Activated CD4-positive, alpha-beta T cell treated with anti-CD3 and anti-CD28 coated beads for 24 hours (primary cell): ENCODE results near the gene KIRREL3.

Source experiments
- DNase-seq, 2 donors: peaks; one replicate each; pipeline ENCODE4 v3.0.0-alpha.2; 2020; ENCODE audit warnings: low read depth in 2 of 2

KIRREL3 gene

DNA sequence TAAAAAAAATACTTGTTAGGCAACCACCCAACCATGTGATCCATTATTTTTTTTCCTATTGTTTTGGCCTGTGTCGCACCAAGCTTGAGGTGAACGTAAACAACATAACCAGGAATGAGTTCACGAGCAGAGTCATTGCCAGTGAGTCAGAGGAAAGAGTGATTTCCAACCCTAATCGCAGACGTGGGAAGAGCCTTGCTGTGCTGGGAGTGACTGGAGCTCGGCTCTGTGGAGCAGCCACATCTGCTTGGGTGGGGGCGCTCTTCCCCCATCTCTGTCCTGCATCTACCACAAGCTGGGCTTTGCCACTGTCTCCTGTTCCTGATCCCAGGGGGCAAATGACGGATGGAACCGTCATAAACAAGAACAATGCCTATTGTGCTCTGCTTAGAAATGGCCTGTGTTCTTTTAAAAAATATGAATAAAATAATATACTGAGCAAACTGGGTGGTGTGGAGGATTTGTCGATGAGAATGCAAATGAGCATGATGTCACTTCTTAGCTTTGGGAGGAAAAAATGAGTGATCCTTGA lies 210.0 kb downstream of the KIRREL3 start:
- no peak for DNase-seq

DNA sequence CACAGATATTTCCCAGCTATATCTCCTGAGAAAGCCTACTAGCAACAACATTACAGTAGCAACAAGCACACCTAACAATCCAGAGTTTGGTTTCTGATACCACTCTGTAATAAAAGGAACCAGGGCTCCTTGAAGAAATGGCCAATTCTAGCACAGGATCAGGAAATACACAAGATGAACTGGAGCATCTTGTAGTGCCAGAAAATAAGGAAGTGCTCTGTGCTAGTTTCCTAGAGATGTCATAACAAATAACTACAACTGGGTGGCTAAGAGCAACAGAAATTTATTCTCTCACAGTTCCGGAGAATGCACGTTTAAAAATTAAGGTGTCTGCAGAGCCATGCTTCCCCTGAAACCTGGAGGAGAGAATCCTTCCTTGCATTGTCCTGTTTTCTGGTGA lies 217.8 kb downstream of the KIRREL3 start:
- no peak for DNase-seq

DNA sequence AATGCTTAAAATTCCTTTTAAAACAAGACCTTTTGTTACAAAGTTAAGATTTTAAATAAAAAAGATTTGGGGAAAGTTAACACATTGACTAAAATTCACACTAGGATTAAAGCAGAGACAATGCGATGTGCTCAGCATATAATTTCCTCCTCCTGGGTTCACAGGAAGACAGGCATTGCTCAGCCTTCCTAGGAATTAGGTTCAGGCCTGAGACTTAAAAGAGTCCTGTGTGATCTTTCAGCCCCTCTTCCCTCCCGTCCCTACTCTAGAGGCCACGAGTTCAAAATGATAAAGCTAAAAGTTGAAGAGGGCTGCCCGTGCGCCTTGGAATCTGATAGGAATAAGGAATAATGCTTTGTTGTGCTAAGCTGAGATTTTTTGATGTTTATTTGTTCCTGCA lies 218.6 kb downstream of the KIRREL3 start:
- no peak for DNase-seq

DNA sequence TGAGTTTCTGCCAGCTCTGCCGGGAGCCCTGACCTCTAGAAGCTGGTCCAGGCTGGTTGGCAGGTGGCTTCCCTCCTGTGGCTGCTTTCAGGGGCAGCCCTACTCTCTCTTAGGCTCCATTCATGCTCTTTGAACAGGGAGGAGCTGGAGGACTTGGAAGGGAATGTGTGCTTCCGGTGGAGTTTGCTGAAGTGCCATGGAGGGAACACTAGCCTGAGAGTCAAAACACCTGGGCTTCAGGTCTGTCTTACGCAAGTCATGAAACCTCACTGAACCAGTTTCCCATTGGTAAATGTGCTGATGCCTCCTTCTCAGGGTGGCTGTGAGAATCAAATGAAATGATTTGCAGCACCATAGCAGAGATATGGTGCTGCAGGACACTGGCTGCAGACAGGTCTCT lies 224.5 kb downstream of the KIRREL3 start:
- no peak for DNase-seq

DNA sequence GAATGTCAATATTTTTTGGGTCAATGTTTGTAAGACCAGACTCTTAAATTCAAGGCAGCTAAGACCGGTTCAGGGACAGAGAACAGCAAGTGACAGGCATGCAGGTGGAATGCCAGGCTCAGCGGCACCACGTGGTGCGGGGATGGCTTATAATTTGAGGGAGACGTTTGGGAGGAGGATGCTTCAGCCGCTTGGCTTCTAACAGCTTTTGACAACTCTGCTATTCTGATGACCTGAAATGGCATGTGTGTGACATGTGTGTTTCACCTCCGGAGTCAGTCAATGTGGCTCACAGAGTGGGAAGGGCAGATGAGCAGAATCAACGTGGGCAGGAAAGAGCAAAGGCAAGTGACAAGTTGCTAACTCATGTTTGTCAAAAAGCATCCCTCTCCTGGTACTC lies 228.3 kb downstream of the KIRREL3 start:
- DNase-seq, result no peak

DNA sequence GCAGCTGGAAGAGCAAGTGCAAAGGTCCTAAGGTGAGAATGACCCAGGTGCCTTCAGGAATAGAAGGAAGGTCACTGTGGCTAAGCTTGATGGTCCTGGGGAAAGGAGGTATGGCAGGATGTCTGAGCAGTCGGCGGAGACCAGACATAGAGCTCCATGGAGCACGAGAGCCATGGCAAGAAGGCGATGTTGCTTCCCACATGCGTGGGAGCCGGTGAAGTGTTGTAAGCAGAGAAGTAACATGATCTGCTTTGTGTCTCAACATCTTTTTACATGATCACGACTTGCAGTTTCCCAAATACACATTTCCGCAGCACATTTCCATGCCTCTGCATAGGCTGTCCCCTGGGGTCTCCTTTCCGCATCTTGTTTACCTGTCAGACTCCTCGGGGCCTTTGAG lies 231.9 kb downstream of the KIRREL3 start:
- DNase-seq, result no peak

DNA sequence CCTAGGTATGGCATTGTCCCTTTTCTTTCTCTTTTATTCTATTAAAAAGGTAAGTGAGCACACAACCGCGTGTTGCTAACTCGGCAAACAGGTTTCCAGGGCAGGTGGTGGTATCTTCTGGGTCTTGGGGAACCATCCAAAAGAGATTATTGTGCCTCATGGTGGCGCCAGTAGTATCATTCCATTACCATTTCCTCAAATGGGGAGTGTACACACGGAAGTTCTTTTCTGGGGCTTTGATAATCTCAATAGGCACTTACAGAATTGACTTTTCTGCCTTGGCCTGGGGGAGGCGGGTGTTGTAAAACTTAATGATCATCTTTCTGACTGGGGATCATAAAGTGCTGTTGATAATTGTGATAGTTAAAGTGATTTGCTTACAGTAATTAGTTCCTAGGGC lies 234.1 kb downstream of the KIRREL3 start:
- DNase-seq, result no peak

DNA sequence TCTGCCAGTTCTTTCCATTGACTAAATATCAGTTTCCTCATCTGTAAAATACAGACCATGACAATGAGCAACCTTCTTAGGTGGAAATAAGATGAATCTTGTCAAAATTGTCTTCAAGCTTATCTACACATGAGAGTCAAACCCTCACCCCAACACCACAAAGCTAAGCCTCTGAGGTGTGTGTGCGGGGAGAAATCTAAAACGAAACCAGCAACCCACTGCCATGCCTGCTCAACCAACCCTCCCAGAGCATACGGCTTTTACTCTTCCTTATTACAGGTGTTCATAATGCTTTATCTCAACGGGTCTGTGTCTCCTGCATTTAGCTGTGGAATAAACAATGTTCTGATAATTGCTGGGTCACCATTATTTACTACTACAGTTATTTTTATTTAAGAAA lies 235.4 kb downstream of the KIRREL3 start:
- no peak for DNase-seq

DNA sequence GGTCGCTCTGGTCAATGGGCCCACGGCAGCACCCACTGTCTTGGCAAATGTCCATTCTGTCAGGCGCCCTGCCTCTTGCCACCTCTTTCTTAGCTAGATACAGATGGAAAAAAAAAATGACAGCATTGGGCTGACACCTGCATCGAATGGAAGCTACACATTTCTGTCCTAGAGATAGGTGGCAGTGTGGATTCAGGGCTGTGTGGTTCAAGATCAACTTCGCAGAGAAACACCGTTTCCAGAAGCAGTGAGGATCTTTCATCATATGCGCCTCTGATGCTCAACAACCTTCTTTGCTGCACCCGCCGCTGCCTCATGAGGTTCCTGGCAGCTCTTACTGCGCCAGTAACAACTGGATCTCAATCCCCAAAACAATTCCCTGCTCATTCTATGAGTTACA lies 236.3 kb downstream of the KIRREL3 start:
- no peak for DNase-seq

DNA sequence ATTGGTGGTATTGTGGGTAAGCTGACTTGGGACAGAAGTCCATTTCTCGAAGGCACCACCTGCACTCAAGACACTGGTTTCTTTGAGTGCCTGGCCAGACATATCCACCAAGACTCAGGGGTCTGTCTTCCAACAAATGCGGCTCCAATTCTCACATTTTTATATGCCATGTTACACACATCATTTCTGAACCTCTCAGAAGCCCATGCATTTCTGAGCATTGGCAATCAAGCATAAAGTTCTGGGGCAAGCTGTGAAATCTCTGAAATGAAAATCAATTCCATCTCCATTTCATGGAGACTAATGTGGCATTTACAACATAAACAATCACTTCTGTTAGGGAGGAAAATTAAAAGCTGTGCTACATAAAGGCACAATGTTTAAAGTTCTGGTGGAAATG lies 243.7 kb downstream of the KIRREL3 start:
- DNase-seq, result no peak

DNA sequence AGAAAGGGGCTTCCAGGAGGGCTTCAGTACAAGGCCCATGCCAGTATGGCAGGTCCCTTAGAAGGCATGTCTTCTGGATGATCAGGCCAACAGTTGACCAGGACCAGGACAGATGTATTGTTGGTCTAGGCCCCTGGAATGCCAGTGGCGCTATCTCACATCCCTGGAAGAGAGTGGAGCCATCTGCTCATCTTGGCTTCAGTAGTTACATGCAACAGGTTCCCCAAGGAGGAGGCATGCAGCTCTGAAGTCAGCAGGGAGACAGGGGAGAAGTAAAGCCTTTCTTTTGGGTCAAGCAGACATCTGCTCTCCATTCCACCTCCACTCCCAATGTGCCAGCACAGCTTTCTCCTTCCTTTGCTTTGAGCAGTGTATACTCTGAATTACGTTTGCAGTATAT lies 244.1 kb downstream of the KIRREL3 start:
- DNase-seq, result no peak

DNA sequence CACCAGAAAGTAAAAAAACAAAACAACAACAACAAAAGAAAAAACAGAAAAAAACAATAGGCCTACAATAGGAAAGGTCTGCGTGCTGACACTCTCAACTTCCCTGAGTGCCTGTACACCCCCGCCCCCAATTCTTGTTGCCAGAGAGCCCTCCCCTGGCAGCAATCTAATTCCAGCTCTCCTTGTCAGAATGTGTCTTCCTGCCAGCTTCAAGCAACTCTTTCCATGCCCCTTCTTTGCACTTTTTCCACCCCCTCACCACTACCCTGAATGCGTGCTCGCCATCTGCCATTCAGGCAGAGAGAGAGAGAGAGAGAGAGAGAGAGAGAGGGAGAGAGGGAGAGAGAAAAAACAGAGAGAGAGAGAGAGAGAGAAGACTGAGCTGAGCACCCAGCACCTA lies 245.0 kb downstream of the KIRREL3 start:
- DNase-seq, result no peak

DNA sequence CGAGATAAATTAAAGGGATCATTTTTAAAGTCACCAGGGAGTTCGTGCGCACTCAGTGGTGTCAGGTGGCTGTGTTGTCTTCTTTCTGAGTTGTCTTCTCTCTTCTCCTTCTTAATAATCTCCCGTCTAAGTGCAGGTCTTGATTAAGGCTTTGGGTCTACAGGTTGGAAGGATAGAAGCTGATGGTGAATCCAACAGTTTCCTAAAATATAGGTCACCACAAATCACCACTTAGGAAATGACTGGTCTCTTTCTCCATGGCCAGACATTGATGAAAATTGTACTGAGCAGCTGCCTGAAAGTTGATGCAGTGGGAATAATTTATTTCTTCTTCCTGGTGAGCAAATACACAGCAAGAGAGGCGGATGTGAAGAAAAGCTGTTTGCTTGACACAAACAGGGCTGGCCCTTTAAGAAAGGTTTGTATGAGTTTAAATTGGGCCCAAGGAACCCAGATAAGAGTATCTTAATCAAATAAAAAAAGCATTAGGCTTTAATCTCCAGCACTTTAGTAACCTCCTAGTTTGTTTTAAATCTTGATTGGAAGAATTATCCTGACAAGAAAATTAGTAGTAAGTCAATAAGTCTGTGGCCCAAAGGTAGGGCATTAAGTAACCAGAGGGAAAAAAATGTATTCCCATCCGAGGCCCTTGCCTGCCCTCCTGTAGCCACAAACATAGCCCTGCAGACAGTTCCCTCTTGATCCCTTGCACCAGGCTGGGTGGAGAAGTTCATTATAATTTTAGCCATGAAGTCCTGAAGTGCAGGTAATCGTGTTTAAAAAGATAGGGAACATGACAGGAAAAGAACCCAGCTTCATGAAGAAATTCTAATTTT lies 245.8 kb downstream of the KIRREL3 start:
- no peak for DNase-seq

DNA sequence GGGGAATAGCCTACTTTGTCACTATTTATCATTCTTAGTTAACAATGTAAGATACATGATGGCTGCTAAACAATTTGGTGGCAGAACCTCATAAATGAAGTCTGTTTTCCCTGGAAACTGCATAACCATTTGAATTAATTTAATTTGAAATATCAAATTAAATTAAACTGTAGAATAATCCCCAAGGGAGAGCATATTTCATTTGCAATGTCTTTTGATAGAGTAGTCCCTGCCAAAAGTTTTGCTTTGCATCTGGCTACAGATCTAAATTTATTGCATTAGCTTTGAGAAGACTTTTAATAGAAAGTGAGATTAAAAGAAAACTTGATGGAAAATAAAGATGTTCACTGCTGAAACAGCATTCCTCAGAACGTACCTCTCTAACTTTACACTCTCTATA lies 246.6 kb downstream of the KIRREL3 start:
- no peak for DNase-seq

DNA sequence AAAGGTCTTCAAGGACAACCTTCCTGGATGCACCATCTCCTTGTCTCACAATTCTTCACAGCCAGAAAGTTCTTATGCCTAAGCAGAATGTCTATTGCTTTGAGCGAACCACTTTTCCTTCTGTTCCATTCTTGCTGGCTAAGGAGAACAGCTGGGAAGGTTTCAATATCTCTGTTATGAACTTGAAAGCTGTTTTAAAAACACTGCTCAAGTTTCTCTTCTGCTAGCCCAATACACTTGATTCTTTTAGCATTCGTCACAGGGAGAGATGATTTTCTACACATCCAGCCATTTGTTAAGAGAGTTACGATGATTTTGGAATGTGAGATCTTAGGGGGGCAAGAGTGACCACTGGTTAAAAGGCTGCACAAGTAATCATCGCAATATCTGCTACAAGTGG lies 249.3 kb downstream of the KIRREL3 start:
- no peak for DNase-seq

DNA sequence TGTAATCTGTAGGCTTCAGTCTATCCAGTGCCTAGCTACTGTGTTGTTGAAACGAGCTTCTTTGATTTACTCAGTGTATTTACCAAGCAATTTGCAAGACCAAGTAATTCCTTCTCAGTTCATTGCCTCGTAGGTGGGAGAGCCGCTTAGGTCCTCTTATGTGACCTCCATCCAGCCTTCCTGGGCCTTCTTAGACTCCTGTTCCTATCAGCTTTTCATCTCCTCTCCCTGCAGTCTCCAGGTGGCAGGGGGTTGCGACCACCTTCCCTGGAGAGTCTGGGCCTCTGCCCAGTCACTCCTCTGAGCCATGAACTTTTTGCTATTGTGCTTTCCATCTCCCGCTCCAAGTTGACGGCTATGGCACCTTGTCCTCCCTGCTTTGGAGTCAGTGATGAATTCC lies 251.8 kb downstream of the KIRREL3 start:
- no peak for DNase-seq

DNA sequence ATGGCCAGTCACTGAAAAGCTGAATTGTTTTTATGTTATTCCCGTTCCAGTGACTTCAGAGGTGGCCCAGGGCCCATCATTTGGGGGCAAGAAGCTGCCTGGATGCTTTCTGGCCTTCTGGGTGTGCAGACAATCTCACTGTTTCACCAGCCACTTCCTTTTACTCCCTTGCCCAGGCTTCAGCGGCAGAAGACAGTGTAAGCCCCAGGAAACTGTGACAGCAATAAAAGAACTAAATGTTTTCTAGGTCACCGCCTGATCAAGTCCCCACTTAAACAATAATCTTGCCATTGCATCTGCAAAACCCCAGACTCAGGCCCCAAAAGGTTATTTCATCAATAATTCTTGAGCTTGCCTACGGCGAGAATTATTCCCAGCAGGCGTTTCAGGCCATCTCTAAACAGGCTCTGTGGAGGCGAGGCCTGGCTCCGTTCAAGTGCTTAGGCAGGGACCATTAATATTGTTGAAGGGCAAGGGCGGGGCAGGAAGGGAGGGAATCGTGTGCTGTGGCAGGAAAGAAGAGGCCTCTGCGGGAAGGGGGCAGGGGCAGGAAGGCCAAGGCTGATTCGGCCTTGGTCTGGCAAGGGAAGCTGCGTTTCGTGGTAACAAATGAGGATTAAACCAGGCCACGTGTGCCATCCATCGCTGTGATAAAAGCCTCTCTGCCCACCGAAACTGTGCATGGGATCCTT lies 252.3 kb downstream of the KIRREL3 start:
- no peak for DNase-seq

DNA sequence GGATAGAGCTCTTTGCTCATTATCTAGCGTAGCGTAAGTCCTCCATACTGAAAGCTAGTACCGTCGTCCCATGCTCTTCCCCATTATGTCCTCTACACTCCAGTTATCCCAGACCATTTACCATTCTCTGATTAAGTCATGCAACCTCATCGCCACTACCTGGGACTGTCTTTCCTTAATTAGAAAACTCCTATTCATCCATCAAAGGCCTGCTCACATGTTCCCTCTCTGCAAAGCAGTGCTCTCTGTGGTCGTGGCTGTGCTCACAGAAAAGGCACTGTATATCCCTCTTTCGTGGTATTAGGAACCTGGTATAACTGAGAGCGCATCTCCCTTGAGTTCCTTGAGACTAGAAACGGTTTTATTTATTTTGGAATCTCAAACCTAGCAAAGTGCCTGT lies 253.3 kb downstream of the KIRREL3 start:
- DNase-seq, result no peak

DNA sequence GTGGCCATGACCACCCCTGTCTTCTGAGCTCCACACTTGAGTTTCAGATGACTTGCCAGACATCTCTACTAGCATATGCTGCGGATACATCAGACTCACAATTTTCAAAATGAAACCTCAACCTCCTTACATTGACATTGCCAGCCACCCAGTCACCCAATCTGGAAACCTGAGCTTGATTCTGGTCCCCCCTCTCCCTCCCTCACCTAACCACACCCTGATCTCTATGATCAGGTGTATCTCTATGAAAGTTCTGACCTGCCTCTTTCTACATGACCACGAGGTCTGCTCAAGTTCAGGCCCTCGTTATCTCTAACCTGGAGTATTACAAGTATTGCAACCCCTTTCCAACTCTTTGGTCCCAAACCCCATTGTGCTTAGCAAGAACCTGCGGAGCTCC lies 254.1 kb downstream of the KIRREL3 start:
- no peak for DNase-seq

DNA sequence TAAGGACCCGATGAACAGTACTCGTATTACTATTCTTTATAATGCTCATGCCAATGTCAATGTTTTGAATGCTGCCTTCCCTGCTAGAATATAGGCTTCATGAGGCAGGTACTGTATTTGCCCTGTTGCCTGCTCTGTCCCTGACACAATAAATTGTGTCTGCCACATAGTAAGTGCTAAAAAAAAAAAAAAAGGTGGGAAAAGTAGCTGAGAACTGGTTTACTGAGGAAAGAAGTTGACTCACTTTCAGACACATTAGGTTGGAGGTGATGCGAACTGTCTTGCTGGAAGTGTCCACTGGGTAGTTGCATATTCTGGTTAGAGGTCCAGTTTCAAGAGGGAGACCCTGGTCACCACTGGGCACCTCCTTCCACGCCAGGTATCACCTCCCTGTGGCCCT lies 255.9 kb downstream of the KIRREL3 start:
- no peak for DNase-seq

DNA sequence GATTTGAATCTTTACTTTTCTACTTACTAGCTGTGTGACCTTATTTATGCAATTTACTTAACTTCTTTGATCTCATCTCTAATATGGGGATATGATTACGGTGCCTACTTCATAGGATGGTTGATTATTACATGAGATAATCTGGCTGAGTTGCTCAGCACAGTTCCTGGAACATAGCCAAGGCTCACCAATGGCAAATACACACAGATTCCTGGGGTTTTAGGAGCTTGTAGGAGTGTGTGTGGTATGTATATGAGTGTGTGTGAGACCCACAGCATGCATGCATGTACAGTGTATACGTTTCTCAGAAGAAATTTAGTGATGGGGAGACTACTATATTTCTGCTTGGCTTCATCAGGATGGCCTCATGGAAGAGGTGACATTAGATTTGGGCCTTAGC lies 256.9 kb downstream of the KIRREL3 start:
- DNase-seq, result no peak

DNA sequence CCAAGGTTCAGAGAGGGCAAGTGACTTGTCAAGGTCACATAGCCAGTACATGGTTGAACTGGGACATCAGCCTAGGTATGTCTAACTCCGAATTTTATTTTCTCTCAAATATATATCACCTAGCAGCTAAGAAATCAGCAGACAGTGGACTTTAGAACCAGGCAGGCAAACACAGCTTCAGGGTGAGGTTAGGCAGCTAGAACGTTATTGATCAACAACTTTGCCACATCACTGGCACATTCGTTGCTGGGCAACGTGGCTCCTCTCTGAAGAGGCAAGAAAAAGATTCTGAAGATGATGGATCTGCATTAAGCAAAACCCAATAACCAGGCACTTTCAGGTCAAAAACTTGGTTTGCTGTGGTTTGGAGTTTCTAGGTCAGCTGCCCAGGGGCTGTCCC lies 258.0 kb downstream of the KIRREL3 start:
- no peak for DNase-seq

DNA sequence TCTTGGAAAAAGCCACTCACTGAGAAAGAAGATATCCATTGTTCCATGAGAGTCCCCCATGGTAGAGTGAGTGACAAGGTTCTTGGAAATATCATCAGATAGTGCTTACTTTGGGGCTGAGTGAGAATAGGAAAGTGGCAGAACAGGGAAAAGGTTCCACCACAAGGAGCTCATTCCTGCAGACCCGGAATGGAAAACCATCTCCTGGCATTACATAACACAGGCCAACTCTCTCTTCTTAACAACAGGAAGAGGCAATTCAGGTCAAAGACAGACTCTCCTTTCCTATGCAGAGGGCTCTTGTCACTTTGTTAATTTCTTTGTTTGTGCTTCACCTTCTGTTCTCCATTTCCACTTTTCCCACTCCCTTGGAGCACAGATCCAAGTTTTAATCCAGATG lies 259.7 kb downstream of the KIRREL3 start:
- DNase-seq, result no peak
